Measurements from ENCODE around the gene MYH10.
A peak's percentile ranks its signal among the peaks of the same experiment; 100 is the strongest.

Gene MYH10

GRCh38 chr17:8647956-8648355 lies 17.4 kb upstream of the MYH10 start:
- no peak for DNase-seq

- no peak for DNase-seq
Measured at GRCh38 chr17:8647202-8647601, 16.7 kb upstream of the MYH10 start.

GRCh38 chr17:8644507-8644902 lies 14.0 kb upstream of the MYH10 start:
- no peak for DNase-seq

GRCh38 chr17:8643855-8644506 lies 13.5 kb upstream of the MYH10 start:
- DNase-seq, result no peak

GRCh38 chr17:8639709-8640108 lies 9.2 kb upstream of the MYH10 start:
- no peak for DNase-seq

GRCh38 chr17:8632061-8632460 lies 1.5 kb upstream of the MYH10 start:
- DNase-seq, result no peak

- no peak for DNase-seq
Measured at GRCh38 chr17:8631554-8631877, 991 bp upstream of the MYH10 start.

GRCh38 chr17:8630802-8631553 lies 453 bp upstream of the MYH10 start:
- peak; percentile 74 to 76 for DNase-seq

GRCh38 chr17:8629371-8630226 lies 926 bp downstream of the MYH10 start:
- peak in 1 of 2 donors; percentile 9 for DNase-seq

GRCh38 chr17:8628609-8629169 lies 1.8 kb downstream of the MYH10 start:
- no peak for DNase-seq

- no peak for DNase-seq
Measured at GRCh38 chr17:8628172-8628571, 2.4 kb downstream of the MYH10 start.

GRCh38 chr17:8623591-8623990 lies 6.9 kb downstream of the MYH10 start:
- no peak for DNase-seq

GRCh38 chr17:8622191-8622590 lies 8.3 kb downstream of the MYH10 start:
- no peak for DNase-seq

GRCh38 chr17:8621585-8621984 lies 8.9 kb downstream of the MYH10 start:
- no peak for DNase-seq

GRCh38 chr17:8619294-8619693 lies 11.2 kb downstream of the MYH10 start:
- no peak for DNase-seq

GRCh38 chr17:8618825-8619224 lies 11.7 kb downstream of the MYH10 start:
- no peak for DNase-seq

GRCh38 chr17:8614988-8615387 lies 15.5 kb downstream of the MYH10 start:
- no peak for DNase-seq

- DNase-seq, result no peak
Measured at GRCh38 chr17:8611619-8612298, 18.8 kb downstream of the MYH10 start.

- DNase-seq, result no peak
Measured at GRCh38 chr17:8611137-8611536, 19.4 kb downstream of the MYH10 start.

- DNase-seq, result no peak
Measured at GRCh38 chr17:8610558-8610957, 20.0 kb downstream of the MYH10 start.

GRCh38 chr17:8609910-8610309 lies 20.6 kb downstream of the MYH10 start:
- no peak for DNase-seq

GRCh38 chr17:8608001-8608400 lies 22.5 kb downstream of the MYH10 start:
- no peak for DNase-seq

GRCh38 chr17:8606401-8606800 lies 24.1 kb downstream of the MYH10 start:
- DNase-seq, result no peak

Measured in activated CD4-positive, alpha-beta T cell treated with anti-CD3 and anti-CD28 coated beads for 4 hours (primary cell).